ENCODE measurements around the gene DNAAF2.
"Not testable (repeated sequence)": the region's sequence is repeated elsewhere in the genome, so short reads cannot be mapped to it uniquely, and the experiment has no call there.

Gene DNAAF2

DNA sequence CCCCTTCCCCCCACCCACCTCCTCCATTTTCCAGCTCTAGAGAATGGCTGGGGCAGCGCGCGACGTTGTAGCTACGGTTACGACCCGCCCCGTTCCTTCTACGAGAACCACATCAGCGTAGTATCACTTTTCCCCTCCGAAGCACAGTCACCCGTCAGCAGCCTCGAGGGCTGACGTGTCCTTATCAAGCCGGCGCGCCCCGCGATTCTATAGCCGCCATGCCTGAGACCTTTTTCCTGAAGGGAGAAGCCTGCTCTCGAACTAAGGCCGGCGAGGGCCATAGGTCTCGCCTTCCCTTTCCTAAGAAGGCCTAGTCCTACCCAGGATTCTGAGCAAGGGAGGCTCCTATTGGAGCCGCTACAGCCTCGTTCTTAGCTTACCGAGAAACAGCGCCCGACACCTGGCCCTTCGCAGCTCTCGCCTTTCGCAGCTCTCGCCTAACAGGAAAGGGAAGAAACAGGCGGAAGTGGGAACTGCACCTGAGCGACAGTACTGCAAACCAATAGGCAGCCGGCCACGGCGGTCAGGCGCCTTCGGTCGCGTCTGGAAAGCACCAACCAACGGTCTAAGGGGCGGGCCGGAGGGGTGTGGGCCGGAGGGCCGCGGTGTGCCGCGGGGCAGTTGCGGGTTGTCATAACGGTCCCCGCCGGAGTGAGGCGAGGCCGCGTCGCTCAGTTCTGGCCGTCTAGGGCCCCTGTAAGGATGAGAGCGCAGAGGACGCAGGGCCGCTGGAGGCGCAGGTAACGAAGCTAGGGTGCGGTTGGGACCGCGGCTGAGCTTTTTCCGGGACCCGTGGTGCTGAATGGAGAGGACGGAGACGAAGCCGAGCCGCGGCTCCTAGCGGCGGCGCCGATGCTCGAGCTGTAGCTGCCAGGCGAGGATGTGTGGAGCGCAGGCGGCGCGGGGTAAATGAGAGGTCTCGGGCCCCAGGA, 14.6 kb downstream of the DNAAF2 start, which contains the start of the genes MGAT2 and RPL36AL:
MGAT2 (plus strand) TSS at position 618 of the 932 bp plus-strand sequence. CDS start 470 bp downstream, outside the sequence.
RPL36AL (minus strand) TSS at position 445 of the 932 bp plus-strand sequence. CDS start 1,522 bp downstream, outside the sequence.
- Histone ChIP-seq H3K79me2 (ENCODE audit: control insufficient read depth, low read length) (peaks cover 94% of the 10 kb centered on the region), H3K27ac (ENCODE audit: low read depth, low read length) (peak within 1 kb of the TSS; percentile 86), H3F3A (ENCODE audit: control insufficient read depth, insufficient read depth) (peaks cover 38% of the 10 kb centered on the region), H3K36me3 (ENCODE audit: control insufficient read depth, low read length) (peaks cover 89% of the 10 kb centered on the region), H3K4me3 (ENCODE audit: low read length) (peak within 1 kb of the TSS; percentile 94), H3K9me2 (replicated peaks; ENCODE audit: control insufficient read depth, low read length) (no peaks in the 10 kb centered on the region), H4K20me1 (ENCODE audit: control insufficient read depth, insufficient read depth, low read depth, low read length) (peaks cover 31% of the 10 kb centered on the region; the same call in 1 of the 2 replicates), H3K4me2 (ENCODE audit: low read length) (peak within 1 kb of the TSS; percentile 85), H3K27me3 (ENCODE audit: control insufficient read depth, low read length) (no peaks in the 10 kb centered on the region), H3K9me3 (ENCODE audit: control insufficient read depth, insufficient read depth, low read length) (no peaks in the 10 kb centered on the region), H3K4me1 (ENCODE audit: control insufficient read depth, low read length) (peaks cover 46% of the 10 kb centered on the region)
- no peak for TF ChIP-seq EZH2phosphoT487 (IDR thresholded peaks at IDR 0.05; ENCODE audit: borderline replicate concordance, low read length)
- TF ChIP-seq, protein P1, sequence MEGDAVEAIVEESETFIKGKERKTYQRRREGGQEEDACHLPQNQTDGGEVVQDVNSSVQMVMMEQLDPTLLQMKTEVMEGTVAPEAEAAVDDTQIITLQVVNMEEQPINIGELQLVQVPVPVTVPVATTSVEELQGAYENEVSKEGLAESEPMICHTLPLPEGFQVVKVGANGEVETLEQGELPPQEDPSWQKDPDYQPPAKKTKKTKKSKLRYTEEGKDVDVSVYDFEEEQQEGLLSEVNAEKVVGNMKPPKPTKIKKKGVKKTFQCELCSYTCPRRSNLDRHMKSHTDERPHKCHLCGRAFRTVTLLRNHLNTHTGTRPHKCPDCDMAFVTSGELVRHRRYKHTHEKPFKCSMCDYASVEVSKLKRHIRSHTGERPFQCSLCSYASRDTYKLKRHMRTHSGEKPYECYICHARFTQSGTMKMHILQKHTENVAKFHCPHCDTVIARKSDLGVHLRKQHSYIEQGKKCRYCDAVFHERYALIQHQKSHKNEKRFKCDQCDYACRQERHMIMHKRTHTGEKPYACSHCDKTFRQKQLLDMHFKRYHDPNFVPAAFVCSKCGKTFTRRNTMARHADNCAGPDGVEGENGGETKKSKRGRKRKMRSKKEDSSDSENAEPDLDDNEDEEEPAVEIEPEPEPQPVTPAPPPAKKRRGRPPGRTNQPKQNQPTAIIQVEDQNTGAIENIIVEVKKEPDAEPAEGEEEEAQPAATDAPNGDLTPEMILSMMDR (IDR thresholded peaks at IDR 0.05; ENCODE audit: low read depth, low read length, poor library complexity, severe bottlenecking): no peak

GRCh38 chr14:49619730-49620129, 15.3 kb downstream of the DNAAF2 start:
- H3K79me2 ChIP-seq (ENCODE audit: control insufficient read depth, low read length): peaks cover 90% of the 10 kb centered on the region
- no peaks in the 10 kb centered on the region for H3K9me3 ChIP-seq (ENCODE audit: control insufficient read depth, insufficient read depth, low read length)
- H3F3A ChIP-seq (ENCODE audit: control insufficient read depth, insufficient read depth): peaks cover 36% of the 10 kb centered on the region
- H3K27ac ChIP-seq (ENCODE audit: low read depth, low read length): peak overlapping the region; percentile 86
- no peaks in the 10 kb centered on the region for H3K27me3 ChIP-seq (ENCODE audit: control insufficient read depth, low read length)
- H3K4me3 ChIP-seq (ENCODE audit: low read length): peak overlapping the region; percentile 94
- peaks cover 30% of the 10 kb centered on the region; the same call in 1 of the 2 replicates for H4K20me1 ChIP-seq (ENCODE audit: control insufficient read depth, insufficient read depth, low read depth, low read length)
- H3K36me3 ChIP-seq (ENCODE audit: control insufficient read depth, low read length): peaks cover 88% of the 10 kb centered on the region
- H3K4me1 ChIP-seq (ENCODE audit: control insufficient read depth, low read length): peaks cover 45% of the 10 kb centered on the region
- TF ChIP-seq, protein P1 (IDR thresholded peaks at IDR 0.05; ENCODE audit: low read depth, low read length, poor library complexity, severe bottlenecking): no peak
- TF ChIP-seq EZH2phosphoT487 (IDR thresholded peaks at IDR 0.05; ENCODE audit: borderline replicate concordance, low read length): no peak
- no peaks in the 10 kb centered on the region for H3K9me2 ChIP-seq (replicated peaks; ENCODE audit: control insufficient read depth, low read length)
- peak overlapping the region; percentile 85 for H3K4me2 ChIP-seq (ENCODE audit: low read length)

- H3K9me3 ChIP-seq (ENCODE audit: control insufficient read depth, insufficient read depth, low read length); H3K9me2 ChIP-seq (replicated peaks; ENCODE audit: control insufficient read depth, low read length); H3K27me3 ChIP-seq (ENCODE audit: control insufficient read depth, low read length); H3K27ac ChIP-seq (ENCODE audit: low read depth, low read length): not testable (repeated sequence)
- Histone ChIP-seq H4K20me1 (ENCODE audit: control insufficient read depth, insufficient read depth, low read depth, low read length) (peaks cover 30% of the 10 kb centered on the region; the same call in 1 of the 2 replicates), H3K4me2 (ENCODE audit: low read length) (peak overlapping the region; percentile 85), H3K4me3 (ENCODE audit: low read length) (peak overlapping the region; percentile 94), H3K79me2 (ENCODE audit: control insufficient read depth, low read length) (peaks cover 90% of the 10 kb centered on the region), H3K4me1 (ENCODE audit: control insufficient read depth, low read length) (peaks cover 41% of the 10 kb centered on the region), H3F3A (ENCODE audit: control insufficient read depth, insufficient read depth) (peaks cover 39% of the 10 kb centered on the region), H3K36me3 (ENCODE audit: control insufficient read depth, low read length) (peaks cover 88% of the 10 kb centered on the region)
These were observed 15.8 kb downstream of the DNAAF2 start for GRCh38 chr14:49619273-49619672.
